NCI-H1930 (cell line): ENCODE data around the gene MAPK8IP1.
A peak's percentile ranks its signal among the peaks of the same experiment; 100 is the strongest.

Source experiments
- DNase-seq, 2 experiments: peaks; one replicate each; lab custom pipeline; 2025; lab: John Stamatoyannopoulos, UW

The MAPK8IP1 gene

DNA sequence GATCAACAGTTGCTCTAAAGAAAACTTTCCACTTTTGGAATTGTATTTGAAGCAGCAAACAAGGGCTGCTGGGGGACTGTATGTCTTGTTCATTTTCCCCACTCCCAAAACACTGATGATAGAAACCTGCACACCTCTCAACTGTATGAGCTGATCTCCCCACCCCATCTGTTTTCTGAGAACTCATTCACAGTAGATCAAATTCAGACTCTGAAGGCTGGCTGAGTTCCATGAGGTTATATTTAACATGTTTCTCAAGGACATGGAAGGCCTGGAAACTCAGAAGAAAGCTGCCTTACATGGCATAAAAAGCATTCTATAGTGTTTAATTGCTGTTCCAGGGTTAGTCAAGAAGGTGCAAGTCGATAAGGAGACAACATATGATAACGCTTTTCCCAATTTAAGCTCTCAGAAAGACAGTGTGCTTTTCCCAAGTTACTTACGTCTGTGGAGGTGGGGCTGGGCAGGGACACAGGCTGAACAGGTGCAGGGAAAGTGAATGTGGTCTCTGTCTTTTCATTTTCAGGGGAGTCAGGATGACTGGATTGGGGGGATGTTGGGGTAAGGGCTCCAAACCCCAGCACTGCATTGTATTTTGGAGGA lies 60.0 kb downstream of the MAPK8IP1 start:
- DNase-seq, result no peak

DNA sequence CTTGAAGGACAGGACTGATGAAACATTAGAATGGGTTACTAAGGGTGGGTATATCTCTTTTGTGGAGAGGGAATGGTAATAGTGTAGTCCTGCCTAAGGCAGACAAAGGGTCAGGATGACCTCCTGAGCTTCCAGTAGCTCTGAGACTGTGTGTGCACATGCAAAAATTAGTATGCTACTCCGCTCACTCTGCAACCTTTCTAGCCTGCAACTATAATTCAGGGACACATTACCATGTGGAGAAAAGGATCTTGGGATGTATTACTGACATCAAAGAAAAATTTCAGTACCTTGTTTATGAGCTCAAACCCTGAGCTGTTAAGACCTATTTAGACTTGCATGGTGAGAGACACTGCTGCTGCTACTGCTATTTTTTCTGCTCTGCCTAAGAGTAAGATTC lies 62.4 kb downstream of the MAPK8IP1 start:
- no peak for DNase-seq

DNA sequence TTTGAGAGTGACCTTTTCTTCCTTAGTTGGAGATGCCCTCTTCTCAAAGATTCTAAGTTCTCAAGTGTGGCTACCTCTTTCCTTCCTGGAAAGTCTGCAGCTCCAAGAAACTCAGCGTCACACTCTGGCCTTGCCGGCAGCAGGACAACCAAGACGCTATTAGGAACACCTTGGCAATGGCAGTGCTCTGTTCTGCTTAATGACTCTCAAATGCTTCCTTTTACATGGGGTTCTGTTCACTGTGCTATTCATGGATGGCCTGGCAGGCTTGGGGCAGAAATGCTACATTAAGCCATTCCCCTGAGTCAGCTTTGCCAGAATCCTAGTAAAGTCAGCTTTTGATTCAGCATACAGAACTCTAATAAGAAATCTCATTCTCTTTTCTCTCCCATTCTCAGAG lies 62.9 kb downstream of the MAPK8IP1 start:
- no peak for DNase-seq

DNA sequence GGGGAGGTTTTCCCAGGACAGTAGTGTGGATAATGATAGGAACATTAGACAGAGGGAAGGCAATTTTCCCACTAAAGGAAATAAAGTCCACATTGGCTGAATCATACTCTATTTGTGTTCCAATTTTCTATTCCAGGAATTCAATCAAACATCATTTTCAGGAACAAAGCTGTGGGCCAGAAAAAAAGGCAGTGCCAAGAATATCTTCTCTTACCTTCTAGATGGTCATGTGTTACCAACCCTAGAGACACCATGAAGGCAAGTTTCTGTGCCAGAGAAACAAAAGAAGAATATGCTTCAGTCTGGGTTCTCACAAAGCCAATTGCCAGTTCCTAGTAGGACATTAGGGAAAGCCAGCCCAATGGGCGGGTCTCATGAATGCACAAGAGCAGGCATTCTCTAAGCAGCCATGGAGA lies 64.5 kb downstream of the MAPK8IP1 start:
- DNase-seq, result peak; percentile 33 to 56
